ENCODE measurements around the gene ZBTB20.

Gene ZBTB20

DNA sequence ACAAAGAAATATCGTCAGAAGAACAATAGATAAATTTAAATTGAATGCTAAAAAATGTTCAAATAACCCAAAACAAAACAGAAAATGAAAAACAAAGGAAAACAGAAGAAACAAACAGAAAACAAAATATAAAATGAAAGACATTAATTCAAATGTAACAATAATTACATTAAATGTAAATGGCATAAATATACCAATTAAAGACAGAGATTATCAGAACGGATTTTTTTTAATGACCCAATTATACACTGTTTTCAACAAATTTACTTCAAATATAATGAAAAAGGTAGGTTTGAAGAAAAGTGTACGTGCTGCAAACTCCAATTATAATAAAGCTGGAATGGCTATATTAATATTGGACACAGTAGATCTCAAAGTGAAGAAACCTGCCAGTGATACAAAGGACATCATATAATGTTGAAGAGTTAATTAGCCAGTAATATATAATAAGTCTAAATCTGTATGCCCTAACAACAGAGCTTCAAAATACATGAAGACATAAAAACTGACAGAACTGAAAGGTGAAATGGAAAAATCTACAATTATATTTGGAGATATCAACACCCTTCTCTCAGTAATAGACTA lies 193.8 kb downstream of the ZBTB20 start:
- Histone ChIP-seq H3K23ac (ENCODE audit: low read length) (no peak overlapping the region), H3K4me2 (ENCODE audit: low read length) (no peak overlapping the region), H3K9ac (ENCODE audit: low read length) (no peak overlapping the region), H3K4ac (ENCODE audit: low read depth, low read length) (no peak overlapping the region), H3K27ac (ENCODE audit: low read depth, low read length) (no peak overlapping the region), H4K5ac (ENCODE audit: low read length) (no peak overlapping the region), H3K27me3 (ENCODE audit: insufficient read depth, low read length, poor library complexity) (no peaks in the 10 kb centered on the region), H2BK5ac (ENCODE audit: low read length) (no peak overlapping the region), H3K4me3 (ENCODE audit: low read length) (no peak overlapping the region), H3K36me3 (ENCODE audit: control insufficient read depth, insufficient read depth, low read length) (no peaks in the 10 kb centered on the region), H3K56ac (ENCODE audit: low read length) (no peak overlapping the region), H3K79me1 (ENCODE audit: low read length) (no peaks in the 10 kb centered on the region), H3K18ac (ENCODE audit: low read length) (no peak overlapping the region), H3K4me1 (ENCODE audit: control insufficient read depth, low read depth, low read length) (no peaks in the 10 kb centered on the region), H4K8ac (ENCODE audit: low read depth, low read length) (no peak overlapping the region), H3K79me2 (ENCODE audit: control insufficient read depth, insufficient read depth, low read length) (no peaks in the 10 kb centered on the region), H2AK5ac (ENCODE audit: low read length) (no peak overlapping the region), H2BK15ac (replicated peaks; ENCODE audit: low read depth) (no peak overlapping the region), H2BK120ac (ENCODE audit: low read depth, low read length) (no peak overlapping the region)
- WGBS (ENCODE audit: extremely low coverage, insufficient coverage, low lambda C conversion rate) = no CpG with 5 or more reads among the region's 3 CpGs
- DNase-seq = no peak

DNA sequence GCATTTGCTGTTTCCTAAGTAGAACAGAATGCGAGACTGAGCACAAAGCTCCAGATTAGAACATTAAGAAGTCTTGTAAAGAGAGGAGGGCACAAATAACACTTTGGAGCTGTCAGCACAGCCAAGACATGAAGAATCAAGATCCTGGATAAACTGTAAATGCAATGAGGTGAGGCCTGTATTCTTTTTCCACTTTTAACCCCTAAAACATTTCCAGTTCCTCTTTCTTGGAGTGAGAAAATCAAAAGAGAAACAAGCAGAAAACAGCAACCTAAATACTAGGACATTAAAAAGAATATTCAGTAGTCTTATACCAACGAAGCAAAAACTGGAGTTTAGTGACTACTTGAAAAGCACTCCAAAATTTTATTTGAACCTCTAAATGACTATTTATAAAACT lies 204.3 kb downstream of the ZBTB20 start:
- H3K18ac ChIP-seq (ENCODE audit: low read length) = no peak overlapping the region
- H4K8ac ChIP-seq (ENCODE audit: low read depth, low read length) = no peak overlapping the region
- no peak overlapping the region for H3K27ac ChIP-seq (ENCODE audit: low read depth, low read length)
- no peak overlapping the region for H2BK120ac ChIP-seq (ENCODE audit: low read depth, low read length)
- no peak overlapping the region for H2BK15ac ChIP-seq (replicated peaks; ENCODE audit: low read depth)
- no peaks in the 10 kb centered on the region for H3K79me2 ChIP-seq (ENCODE audit: control insufficient read depth, insufficient read depth, low read length)
- no peaks in the 10 kb centered on the region for H3K27me3 ChIP-seq (ENCODE audit: insufficient read depth, low read length, poor library complexity)
- no peak overlapping the region for H3K4me3 ChIP-seq (ENCODE audit: low read length)
- no peak overlapping the region for H3K56ac ChIP-seq (ENCODE audit: low read length)
- no peak overlapping the region for H4K5ac ChIP-seq (ENCODE audit: low read length)
- H3K79me1 ChIP-seq (ENCODE audit: low read length) = no peaks in the 10 kb centered on the region
- H3K4ac ChIP-seq (ENCODE audit: low read depth, low read length) = no peak overlapping the region
- no peak overlapping the region for H3K9ac ChIP-seq (ENCODE audit: low read length)
- DNase-seq = no peak
- no peaks in the 10 kb centered on the region for H3K36me3 ChIP-seq (ENCODE audit: control insufficient read depth, insufficient read depth, low read length)
- no CpG with 5 or more reads among the region's 2 CpGs for WGBS (ENCODE audit: extremely low coverage, insufficient coverage, low lambda C conversion rate)
- no peak overlapping the region for H2BK5ac ChIP-seq (ENCODE audit: low read length)
- no peak overlapping the region for H3K4me2 ChIP-seq (ENCODE audit: low read length)
- H2AK5ac ChIP-seq (ENCODE audit: low read length) = no peak overlapping the region
- no peaks in the 10 kb centered on the region for H3K4me1 ChIP-seq (ENCODE audit: control insufficient read depth, low read depth, low read length)
- H3K23ac ChIP-seq (ENCODE audit: low read length) = no peak overlapping the region

GRCh38 chr3:114941626-114942309 lies 205.3 kb downstream of the ZBTB20 start:
- H3K56ac ChIP-seq (ENCODE audit: low read length) = no peak overlapping the region
- no peak overlapping the region for H4K5ac ChIP-seq (ENCODE audit: low read length)
- no peak overlapping the region for H4K8ac ChIP-seq (ENCODE audit: low read depth, low read length)
- no peak overlapping the region for H2BK120ac ChIP-seq (ENCODE audit: low read depth, low read length)
- H3K79me1 ChIP-seq (ENCODE audit: low read length) = no peaks in the 10 kb centered on the region
- H2BK5ac ChIP-seq (ENCODE audit: low read length) = no peak overlapping the region
- no peak overlapping the region for H3K23ac ChIP-seq (ENCODE audit: low read length)
- no peaks in the 10 kb centered on the region for H3K27me3 ChIP-seq (ENCODE audit: insufficient read depth, low read length, poor library complexity)
- no peak for DNase-seq
- no peak overlapping the region for H3K27ac ChIP-seq (ENCODE audit: low read depth, low read length)
- no peak overlapping the region for H2AK5ac ChIP-seq (ENCODE audit: low read length)
- no peak overlapping the region for H3K18ac ChIP-seq (ENCODE audit: low read length)
- no CpG with 5 or more reads among the region's 3 CpGs for WGBS (ENCODE audit: extremely low coverage, insufficient coverage, low lambda C conversion rate)
- H3K36me3 ChIP-seq (ENCODE audit: control insufficient read depth, insufficient read depth, low read length) = no peaks in the 10 kb centered on the region
- no peak overlapping the region for H3K4me2 ChIP-seq (ENCODE audit: low read length)
- no peaks in the 10 kb centered on the region for H3K79me2 ChIP-seq (ENCODE audit: control insufficient read depth, insufficient read depth, low read length)
- no peaks in the 10 kb centered on the region for H3K4me1 ChIP-seq (ENCODE audit: control insufficient read depth, low read depth, low read length)
- H3K4me3 ChIP-seq (ENCODE audit: low read length) = no peak overlapping the region
- H2BK15ac ChIP-seq (replicated peaks; ENCODE audit: low read depth) = no peak overlapping the region
- no peak overlapping the region for H3K9ac ChIP-seq (ENCODE audit: low read length)
- no peak overlapping the region for H3K4ac ChIP-seq (ENCODE audit: low read depth, low read length)

- Histone ChIP-seq H2BK5ac (ENCODE audit: low read length) (no peak overlapping the region), H3K56ac (ENCODE audit: low read length) (no peak overlapping the region), H4K5ac (ENCODE audit: low read length) (no peak overlapping the region), H3K4me3 (ENCODE audit: low read length) (no peak overlapping the region), H2BK15ac (replicated peaks; ENCODE audit: low read depth) (no peak overlapping the region), H4K8ac (ENCODE audit: low read depth, low read length) (no peak overlapping the region), H2BK120ac (ENCODE audit: low read depth, low read length) (no peak overlapping the region), H3K18ac (ENCODE audit: low read length) (no peak overlapping the region), H3K36me3 (ENCODE audit: control insufficient read depth, insufficient read depth, low read length) (no peaks in the 10 kb centered on the region), H3K79me1 (ENCODE audit: low read length) (no peaks in the 10 kb centered on the region), H3K27ac (ENCODE audit: low read depth, low read length) (no peak overlapping the region), H3K4me1 (ENCODE audit: control insufficient read depth, low read depth, low read length) (no peaks in the 10 kb centered on the region), H3K27me3 (ENCODE audit: insufficient read depth, low read length, poor library complexity) (no peaks in the 10 kb centered on the region), H3K79me2 (ENCODE audit: control insufficient read depth, insufficient read depth, low read length) (no peaks in the 10 kb centered on the region), H3K4me2 (ENCODE audit: low read length) (no peak overlapping the region), H3K23ac (ENCODE audit: low read length) (no peak overlapping the region), H3K9ac (ENCODE audit: low read length) (no peak overlapping the region), H2AK5ac (ENCODE audit: low read length) (no peak overlapping the region), H3K4ac (ENCODE audit: low read depth, low read length) (no peak overlapping the region)
- DNase-seq = no peak
Observed at GRCh38 chr3:114939920-114940319, 207.2 kb downstream of the ZBTB20 start.

DNA sequence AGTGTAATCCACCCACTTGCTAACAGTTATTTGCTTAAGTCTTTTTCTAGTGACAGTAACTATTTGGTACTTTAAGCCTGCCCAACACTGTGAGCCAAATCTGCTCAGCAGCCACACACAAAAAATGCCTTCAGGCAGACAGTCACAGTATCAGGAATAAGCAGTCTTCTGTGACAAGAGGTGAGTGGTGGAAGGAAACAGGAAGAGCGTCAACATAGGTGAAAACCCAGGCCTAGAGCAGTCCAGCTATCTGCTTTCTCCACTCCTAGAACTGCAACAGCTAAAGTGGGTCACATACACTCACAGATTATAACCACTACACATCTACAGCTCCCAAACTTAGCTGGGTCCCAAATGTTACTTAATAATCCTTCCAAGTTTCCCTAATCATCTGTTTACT lies 213.7 kb downstream of the ZBTB20 start:
- no peak overlapping the region for H3K27ac ChIP-seq (ENCODE audit: low read depth, low read length)
- H3K23ac ChIP-seq (ENCODE audit: low read length) = no peak overlapping the region
- H3K4me3 ChIP-seq (ENCODE audit: low read length) = no peak overlapping the region
- H3K56ac ChIP-seq (ENCODE audit: low read length) = no peak overlapping the region
- no peak overlapping the region for H3K9ac ChIP-seq (ENCODE audit: low read length)
- H3K18ac ChIP-seq (ENCODE audit: low read length) = no peak overlapping the region
- no CpG with 5 or more reads among the region's 1 CpG for WGBS (ENCODE audit: extremely low coverage, insufficient coverage, low lambda C conversion rate)
- no peaks in the 10 kb centered on the region for H3K4me1 ChIP-seq (ENCODE audit: control insufficient read depth, low read depth, low read length)
- H2BK5ac ChIP-seq (ENCODE audit: low read length) = no peak overlapping the region
- H2BK15ac ChIP-seq (replicated peaks; ENCODE audit: low read depth) = no peak overlapping the region
- no peak overlapping the region for H3K4ac ChIP-seq (ENCODE audit: low read depth, low read length)
- H3K79me2 ChIP-seq (ENCODE audit: control insufficient read depth, insufficient read depth, low read length) = no peaks in the 10 kb centered on the region
- DNase-seq = no peak
- H3K36me3 ChIP-seq (ENCODE audit: control insufficient read depth, insufficient read depth, low read length) = no peaks in the 10 kb centered on the region
- H3K4me2 ChIP-seq (ENCODE audit: low read length) = no peak overlapping the region
- H2BK120ac ChIP-seq (ENCODE audit: low read depth, low read length) = no peak overlapping the region
- H3K79me1 ChIP-seq (ENCODE audit: low read length) = no peaks in the 10 kb centered on the region
- no peak overlapping the region for H4K8ac ChIP-seq (ENCODE audit: low read depth, low read length)
- H4K5ac ChIP-seq (ENCODE audit: low read length) = no peak overlapping the region
- H2AK5ac ChIP-seq (ENCODE audit: low read length) = no peak overlapping the region
- H3K27me3 ChIP-seq (ENCODE audit: insufficient read depth, low read length, poor library complexity) = no peaks in the 10 kb centered on the region
